HG02938 (cell line): ENCODE data around the gene VNN1.

Source experiments
- ATAC-seq: cut with Tn5 transposase; IDR thresholded peaks from one replicate; pipeline ENCODE4 v1.9.1; 2021; ENCODE audit warnings: mild to moderate bottlenecking, moderate library complexity; ENCODE audit not compliant: unreplicated experiment

Gene VNN1, protein sequence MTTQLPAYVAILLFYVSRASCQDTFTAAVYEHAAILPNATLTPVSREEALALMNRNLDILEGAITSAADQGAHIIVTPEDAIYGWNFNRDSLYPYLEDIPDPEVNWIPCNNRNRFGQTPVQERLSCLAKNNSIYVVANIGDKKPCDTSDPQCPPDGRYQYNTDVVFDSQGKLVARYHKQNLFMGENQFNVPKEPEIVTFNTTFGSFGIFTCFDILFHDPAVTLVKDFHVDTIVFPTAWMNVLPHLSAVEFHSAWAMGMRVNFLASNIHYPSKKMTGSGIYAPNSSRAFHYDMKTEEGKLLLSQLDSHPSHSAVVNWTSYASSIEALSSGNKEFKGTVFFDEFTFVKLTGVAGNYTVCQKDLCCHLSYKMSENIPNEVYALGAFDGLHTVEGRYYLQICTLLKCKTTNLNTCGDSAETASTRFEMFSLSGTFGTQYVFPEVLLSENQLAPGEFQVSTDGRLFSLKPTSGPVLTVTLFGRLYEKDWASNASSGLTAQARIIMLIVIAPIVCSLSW

DNA sequence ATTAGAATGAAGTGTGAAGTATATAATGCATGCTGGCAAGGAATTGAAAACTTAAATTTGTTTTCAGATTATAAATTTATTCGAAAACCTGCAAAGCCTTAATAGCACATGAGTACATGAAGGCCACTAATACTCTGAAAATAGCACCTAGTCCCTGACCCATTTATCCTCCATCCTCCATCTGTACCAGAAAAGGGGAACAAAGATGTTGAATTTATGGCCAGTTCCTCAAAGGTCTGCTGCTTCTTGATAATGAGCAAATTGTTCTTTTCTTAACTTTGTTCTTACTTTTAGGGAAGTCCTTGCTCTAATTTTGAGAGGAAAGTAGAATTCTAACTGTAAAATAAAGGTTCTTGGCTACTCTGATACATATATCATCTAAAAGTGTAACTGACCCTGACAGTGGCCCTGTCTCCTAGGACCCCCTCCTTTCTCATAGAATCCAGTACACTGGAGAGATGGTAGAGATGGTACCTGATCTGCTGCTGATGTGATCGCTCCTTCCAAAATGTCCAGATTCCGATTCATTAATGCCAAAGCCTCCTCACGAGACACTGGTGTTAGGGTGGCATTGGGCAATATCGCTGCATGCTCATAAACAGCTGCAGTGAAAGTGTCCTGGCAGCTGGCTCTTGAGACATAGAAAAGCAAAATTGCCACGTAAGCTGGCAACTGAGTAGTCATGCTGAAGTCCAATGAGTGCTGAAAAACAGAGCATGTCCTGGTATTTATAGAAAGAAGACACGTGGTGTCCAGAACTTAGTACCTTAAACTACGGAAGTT is at the start of gene VNN1:
TSS of gene VNN1 (minus strand) at position 704 of the 783 bp plus-strand sequence. CDS start at position 684, 20 bp downstream.
- peak; percentile 87 for ATAC-seq

DNA sequence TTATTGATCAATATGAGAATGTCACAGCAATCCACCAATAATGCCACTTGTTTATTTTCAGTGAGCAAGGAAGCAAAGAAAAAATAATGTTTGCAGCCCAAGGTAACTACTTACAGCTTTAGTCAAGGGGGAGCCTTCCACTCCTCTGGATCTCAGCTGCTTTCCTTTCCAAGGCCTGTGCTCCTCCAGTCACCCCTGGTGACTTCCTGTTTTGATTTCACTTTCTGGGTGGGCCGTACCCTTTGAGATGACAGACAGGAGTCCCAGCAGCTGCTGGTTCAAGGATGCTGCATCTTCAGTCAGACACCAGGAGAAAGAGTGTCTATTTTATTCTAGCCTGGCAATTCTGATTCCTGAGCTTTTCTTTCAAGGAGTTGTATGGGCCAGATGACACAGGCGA is 49.4 kb upstream of the VNN1 start:
- peak; percentile 93 for ATAC-seq

DNA sequence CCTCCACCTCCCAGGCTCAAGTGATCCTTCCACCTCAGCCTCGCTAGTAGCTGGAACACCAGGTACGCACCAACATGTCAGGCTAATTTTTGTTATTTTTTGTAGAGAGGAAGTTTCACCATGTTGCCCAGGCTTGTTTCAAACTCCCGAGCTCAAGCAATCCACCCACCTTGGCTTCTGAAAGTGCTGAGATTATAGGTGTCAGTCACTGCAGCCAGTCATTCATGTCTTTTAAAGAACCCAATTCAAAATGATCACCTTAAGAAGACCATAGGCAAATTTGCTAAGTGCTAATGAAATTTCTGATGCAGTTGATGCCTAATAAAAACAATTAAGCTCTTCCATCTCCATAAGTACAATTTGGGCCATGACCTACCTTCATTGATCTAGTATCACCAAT is 46.4 kb upstream of the VNN1 start:
- ATAC-seq = no peak

DNA sequence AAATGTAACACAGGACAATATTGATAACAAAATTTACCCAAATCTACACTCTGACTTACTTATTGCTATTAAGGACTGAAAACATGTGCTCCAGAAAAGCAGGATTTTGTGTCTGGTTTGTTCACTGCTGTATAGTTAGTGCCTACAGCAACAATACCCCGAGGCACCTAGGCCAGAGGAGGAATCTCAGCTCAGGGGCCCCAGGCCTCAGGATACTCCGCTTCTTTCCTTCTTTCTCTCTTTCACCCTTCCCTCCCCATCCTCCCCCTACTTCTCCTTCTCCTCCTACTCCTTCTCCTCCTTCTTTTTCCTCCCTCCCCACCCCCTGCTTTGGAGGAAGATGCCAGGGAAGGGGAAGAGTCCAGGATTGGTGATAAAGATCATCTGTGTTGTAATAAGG is 44.8 kb upstream of the VNN1 start:
- ATAC-seq = no peak

DNA sequence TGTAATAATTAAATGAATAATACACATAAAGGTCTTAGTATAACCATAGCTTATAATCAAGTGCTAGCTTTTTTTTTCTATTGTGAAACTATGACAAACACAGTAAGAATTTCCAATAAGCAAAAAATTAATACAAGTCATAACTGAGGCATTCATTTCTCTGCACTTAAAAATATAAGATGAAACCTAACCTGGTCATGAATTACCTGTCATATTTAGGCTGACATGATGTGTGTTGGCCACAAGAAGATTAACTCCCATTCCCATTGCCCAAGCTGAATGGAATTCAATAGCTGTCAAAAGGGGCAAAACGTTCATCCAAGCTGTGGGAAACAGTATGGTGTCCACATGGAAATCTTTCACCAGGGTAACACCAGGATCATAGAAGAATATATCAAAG is 38.4 kb upstream of the VNN1 start:
- no peak for ATAC-seq

DNA sequence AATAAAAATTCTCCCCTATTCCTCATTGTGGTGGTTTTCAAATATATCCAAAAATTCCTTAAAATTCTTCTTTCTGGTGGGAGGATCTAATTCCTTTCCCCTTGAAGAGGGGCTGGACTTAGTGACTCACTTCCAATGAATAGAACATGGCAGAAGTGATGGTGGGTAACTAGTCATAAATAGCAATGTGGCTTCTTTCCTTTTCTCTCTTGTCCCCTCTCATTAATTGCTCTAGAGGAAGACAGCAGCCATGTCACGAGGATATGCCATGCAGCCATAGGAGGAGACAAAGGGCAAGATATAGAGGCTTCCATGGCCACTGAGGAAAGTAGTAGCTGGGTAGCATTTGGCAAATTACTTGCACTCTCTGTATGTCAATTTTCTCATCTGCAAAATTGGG is 38.0 kb upstream of the VNN1 start:
- ATAC-seq = no peak

DNA sequence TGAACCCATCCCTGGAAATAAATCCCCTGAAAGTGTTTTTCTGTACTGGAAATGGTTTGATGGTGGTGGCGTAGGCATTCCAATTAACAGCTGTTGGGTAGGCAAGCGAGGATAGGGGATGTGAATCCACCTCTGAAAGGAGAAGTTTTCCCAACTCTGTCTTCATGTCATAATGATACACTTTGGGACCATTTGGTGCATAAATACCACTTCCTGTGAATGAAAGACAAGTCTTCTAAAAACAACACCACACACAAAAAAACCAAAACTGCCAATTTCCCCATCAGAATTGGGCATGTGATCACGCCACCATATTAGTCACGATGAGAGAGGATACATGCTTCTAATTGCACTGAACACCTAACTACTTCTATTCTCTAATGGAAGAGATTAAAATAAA is 37.5 kb upstream of the VNN1 start:
- ATAC-seq = peak; percentile 36

DNA sequence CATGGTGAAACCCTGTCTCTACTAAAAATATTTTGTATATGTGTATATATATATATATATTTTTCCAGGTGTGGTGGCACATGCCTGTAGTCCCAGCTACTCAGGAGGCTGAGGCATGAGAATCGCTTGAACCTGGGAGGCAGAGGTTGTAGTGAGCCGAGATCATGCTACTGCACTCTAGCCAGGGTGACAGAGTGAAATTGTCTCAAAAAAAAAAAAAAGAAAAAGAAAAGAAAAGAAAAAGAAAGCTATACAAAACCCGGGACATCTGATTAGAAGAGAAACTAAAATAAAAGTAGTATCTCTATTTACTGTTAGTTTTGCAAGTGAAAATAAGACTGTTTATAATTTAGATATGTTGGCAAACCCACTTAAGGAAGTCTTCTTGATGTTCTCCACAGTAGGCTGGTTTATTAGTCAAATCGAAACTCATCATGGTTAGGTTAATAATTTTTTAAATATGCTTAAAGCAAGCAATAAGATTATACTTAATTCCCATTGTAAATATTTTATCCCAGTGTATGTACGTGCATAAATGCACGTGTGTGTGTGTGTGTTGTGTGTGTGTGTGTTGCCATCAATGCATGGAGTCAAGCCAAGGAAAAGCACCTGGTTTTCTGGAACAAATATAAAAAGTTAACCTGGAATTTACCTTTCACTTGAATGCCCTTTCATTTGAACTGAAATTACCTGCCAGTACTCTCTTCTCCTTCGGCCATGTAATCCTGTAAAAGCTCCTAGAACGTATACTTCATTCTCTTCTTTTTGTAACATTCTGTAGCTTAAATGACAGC is 36.8 kb upstream of the VNN1 start:
- peak; percentile 94 for ATAC-seq

DNA sequence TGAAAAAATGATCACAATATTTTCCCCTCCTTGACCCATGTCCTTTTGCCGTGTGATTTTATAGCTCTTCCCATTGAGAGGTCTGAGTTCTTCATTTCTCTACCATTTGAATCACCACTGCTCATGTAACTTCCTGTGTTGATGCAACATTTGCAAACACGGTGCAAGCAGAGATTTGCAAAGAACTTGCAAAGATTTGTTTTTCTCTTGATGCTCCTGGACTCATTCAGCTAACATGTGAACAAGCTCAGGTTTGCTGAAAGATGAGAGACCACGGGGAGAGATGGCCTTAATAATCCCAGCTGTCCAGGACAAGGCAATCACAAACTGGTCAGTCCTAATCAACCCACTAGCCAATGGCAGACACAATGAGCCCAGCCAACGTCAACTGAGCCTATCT is 35.3 kb upstream of the VNN1 start:
- no peak for ATAC-seq

DNA sequence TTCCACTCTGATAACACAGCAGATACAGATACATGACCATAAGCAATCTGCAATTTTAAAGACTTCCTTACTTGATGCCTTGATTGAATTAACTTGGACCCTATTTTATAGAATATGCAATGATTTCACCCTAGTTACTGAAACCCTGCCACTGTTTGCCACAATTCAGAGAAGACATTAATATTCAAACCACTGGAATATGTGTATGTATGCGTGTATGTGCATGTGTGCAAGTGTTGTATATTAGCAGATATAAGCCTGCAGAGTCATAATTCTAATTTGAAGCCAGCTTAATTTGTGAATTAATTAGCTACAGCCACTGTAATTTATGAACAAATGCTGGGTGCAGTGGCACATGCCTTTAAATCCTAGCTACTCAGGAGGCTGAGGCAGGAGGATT is 34.6 kb upstream of the VNN1 start:
- ATAC-seq = no peak

DNA sequence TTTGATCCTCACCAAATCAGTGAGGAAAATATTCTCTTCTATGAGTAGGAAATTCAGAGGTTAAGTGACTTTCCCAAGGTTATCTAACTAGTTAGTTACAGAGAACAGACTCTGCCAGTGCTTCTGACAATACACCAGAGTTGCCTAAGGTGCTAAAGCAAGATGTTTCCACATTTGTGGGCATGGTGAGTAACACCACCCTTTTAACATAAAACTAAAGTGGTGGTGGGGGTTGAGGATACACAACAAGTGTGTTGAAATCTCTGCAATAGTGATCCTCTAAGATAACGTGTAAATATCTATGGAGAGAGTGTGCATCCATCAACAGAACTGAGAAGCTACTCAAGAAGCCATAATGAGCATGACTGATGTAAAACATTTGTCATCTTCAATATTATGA is 32.2 kb upstream of the VNN1 start:
- no peak for ATAC-seq

DNA sequence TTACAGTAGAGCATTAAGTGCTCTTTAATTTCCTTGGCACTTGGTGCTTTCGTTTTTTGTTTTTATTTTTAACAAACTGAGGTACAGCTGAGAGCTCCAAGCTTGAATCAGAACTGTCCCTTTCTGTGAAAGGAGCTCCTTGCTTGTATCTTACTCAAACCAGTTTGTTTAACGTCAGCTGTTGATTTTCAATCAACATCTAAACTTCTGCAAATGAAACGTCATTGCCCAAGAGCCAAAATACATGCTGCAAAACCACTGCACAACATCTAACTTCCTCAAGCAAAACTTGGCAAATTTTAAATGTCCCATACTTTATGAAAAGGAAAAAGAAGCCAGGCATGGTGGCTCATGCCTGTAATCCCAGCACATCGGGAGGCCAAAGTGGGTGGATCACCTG is 28.6 kb upstream of the VNN1 start:
- no peak for ATAC-seq

DNA sequence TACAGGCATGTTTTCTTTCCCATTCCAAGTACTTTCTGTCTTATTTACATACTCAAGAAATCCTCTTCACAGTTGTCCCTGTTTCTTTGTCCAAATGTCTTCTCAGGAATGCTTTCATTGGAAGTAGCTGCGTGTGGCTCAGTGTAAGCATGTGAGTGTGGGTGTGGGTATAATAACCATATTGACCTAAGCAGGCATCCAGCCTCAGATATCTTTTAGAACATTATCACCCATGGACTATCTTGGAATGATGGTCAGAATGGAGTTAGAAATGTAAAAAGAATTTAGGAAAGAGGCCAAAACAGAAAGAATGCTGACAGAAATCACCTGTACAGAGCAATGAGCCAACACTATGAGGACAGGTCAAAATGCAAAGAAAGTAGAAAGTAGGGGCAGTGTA is 27.4 kb upstream of the VNN1 start:
- ATAC-seq = no peak

DNA sequence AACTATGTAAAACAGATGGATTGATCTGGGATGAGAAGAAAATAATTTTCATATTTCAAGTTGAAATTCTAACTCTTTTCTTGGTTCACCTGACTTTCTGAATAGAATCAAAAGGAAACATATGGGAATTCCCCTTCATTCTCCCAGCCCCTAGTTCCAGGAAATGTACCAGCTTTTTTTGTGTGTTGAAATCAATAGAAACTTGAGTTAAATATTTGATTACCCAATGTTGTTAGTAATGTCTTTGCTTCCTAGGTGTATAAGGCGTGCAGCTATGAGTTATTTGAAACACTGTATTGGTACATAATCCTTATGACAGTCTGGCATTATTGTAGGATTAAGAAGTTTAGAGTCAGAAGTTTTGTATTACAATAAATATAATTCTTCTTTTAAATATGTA is 22.4 kb upstream of the VNN1 start:
- ATAC-seq = no peak

DNA sequence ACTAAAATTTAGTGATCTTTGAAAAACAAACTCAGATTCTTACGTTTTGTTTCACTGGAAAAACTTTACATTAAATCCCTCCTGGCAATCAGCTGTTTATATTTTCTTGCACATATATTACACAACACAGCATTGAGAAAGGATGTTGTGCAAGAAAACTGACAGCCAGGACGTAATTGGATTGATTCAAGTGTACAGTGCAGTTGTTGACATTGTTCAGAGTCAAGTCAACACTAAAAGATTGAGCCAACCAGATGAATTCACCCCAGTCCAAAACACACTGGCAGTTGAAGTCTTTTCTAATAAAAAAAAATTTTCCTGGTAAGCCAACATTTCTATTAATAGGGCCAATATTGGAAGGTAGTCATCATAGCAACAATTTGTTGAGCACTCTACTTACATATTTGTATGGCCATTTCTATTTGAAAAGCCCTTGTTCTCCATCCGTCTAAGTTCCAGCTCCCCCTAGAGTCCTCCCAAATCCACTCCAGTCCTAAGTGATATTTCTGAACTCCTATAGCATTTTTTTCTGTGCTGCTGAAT is 20.9 kb upstream of the VNN1 start:
- ATAC-seq = no peak

DNA sequence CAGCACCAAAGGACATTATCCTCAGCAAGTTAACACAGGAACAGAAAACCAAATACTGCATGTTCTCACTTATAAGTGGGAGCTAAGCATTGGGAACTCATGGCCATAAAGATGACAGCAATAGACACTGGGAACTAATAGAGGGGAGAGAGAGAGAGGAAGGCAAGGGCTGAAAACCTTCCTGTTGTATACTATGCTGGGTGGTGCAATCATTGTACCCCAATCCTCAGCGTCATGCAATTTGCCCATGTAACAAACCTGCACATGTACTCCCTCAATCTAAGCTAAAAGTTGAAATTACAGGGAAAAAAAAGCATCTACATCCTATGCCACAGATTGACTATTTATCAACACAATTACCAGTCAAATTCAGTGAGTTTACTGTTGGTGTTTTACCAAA is 20.0 kb upstream of the VNN1 start:
- no peak for ATAC-seq

DNA sequence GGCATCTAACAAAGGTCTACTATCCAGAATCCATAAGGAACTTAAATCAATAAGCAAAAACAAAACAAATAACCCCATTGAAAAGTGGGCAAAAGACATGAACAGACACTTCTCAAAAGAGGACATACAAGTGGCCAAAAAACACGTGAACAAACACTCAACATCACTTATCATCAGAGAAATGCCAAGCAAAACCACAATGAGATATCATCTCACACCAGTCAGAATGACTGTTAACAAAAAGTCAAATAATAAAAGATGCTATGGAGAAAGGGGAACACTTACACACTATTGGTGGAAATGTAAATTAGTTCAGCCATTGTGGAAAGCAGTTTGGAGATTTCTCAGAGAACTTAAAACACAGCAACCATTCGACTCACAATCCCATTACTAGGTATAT is 19.4 kb upstream of the VNN1 start:
- ATAC-seq = no peak

DNA sequence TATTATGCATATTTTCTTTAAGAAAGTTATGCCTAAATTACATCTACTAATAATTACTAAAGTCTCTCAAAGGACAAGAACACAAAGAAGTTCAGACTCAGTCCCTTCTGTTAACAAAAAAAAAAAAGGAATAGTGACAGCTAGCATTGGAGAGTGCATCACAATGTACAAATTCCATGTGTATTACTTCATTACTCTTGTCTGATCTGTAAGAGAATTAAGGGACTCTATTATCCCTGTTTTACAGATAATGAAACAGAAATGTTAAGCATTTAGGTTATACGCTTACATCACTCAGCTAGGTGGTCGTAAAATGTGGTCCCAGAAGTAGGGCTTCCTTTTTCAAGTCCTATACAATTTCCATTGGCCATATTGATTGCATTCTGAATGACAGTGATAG is 17.2 kb upstream of the VNN1 start:
- no peak for ATAC-seq

DNA sequence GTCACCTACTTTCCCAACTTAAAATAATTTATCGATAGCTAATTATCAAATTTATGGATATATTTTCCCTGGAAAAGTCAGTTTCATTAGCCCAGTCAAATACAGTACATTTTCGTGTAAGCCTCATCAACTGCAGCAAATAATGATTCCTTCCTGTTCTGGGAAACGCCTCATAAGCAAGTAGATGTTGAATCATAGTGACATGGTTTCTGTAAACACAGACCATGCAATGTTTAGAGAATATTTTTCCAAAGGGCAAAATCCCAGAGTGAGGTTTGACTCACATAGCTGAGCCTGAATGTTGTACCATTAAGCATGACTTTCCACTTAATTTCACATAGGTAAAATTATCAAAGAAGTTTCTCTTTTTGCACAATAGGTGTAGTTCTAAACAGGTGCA is 16.7 kb upstream of the VNN1 start:
- ATAC-seq = no peak

DNA sequence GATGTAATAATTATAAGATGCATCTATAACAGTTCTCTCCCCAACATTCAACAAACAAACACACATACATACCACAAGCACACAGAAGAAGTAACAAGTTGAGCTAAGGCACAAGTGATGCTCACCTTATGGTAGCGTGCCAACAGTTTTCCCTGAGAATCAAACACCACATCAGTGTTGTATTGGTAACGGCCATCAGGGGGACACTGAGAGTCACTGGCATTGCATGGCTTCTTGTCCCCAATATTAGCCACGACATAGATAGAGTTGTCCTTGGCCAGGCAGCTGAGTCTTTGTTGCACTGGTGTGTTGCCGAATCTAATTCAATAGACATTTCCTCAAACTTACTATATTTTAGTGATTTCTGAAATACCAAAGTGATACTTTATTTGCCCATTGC is 14.8 kb upstream of the VNN1 start:
- no peak for ATAC-seq

DNA sequence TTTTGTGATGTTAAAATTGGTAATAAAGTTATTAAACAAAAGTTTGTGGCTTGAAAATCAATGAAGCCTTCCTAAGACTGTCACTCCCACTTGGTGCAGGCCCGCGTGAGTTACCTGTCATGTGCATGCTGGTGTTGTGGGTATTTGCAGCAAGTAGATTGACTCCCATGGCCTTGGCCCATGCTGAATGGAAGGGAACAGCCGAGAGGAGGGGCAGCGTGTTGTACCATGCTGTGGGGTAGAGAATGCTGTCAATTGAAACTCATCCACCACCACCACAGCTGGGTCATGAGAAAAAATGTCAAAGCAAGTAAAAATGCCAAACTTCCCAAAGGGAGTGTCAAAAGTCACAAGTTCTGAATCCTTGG is 12.7 kb upstream of the VNN1 start:
- no peak for ATAC-seq
